Measurements from ENCODE around the gene ILK.

The ILK gene

DNA sequence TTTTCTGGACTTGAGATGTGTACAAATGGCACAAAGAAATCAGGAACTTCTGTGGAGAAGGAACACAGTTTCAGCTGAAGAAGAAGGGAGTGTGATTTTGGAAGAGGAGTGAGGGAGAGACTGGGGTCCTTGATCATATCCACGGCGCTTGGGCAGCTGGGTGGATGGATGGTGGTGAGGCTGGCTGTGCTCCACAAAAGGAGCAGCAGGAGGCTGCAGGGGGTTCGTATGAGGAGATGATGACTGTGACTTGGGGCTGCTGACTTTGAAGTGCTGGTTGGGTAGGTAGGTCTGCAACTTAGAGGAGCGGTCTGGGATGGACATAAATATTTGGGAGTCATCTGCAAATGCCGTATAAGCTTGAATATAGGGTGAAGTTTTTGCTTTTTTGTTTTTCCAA lies 53.4 kb downstream of the ILK start:
- no peak for DNase-seq (ENCODE audit: low spot score)

DNA sequence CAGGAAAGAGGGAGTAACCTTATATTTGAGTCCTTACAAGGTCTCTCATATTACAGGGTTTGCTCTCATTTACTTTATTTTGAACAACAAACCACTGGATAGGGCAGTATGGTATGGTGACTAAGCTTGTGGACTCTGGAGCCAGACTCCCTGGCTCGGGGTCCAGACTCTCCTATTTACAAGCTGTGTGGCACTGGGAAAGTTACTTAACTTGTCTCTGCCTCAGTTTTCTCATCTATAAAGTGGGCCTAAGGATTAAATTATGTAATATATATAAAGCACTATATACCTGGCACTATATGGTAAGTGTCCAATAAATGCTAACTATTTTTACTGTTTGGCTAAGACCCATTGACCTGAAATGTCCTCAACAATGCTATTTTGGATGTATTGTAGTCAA lies 53.8 kb downstream of the ILK start:
- no peak for DNase-seq (ENCODE audit: low spot score)

- no peak for DNase-seq (ENCODE audit: low spot score)
Observed at GRCh38 chr11:6658647-6659046, 55.1 kb downstream of the ILK start.

All from globus pallidus (tissue), 1 donor.